BLaER1 (cell line): Measurements from ENCODE around the gene C1D.

Experiments
- H3K27ac ChIP-seq: shearing (Covaris generic); formaldehyde crosslinking; 2 replicates; pipeline ENCODE4 v1.8.1; 2022
- H3K27me3 ChIP-seq: shearing (Covaris generic); formaldehyde crosslinking; 2 replicates; pipeline ENCODE4 v1.8.1; 2022
- H3K36me3 ChIP-seq: shearing (Covaris generic); formaldehyde crosslinking; 2 replicates; pipeline ENCODE4 v1.8.1; 2022
- H3K4me1 ChIP-seq: shearing (Covaris generic); formaldehyde crosslinking; 2 replicates; pipeline ENCODE4 v1.8.1; 2022
- H3K4me2 ChIP-seq: shearing (Covaris generic); formaldehyde crosslinking; 2 replicates; pipeline ENCODE4 v1.8.1; 2022
- H3K4me3 ChIP-seq: shearing (Covaris generic); formaldehyde crosslinking; 2 replicates; pipeline ENCODE4 v1.8.1; 2022
- H3K9ac ChIP-seq: shearing (Covaris generic); formaldehyde crosslinking; 2 replicates; pipeline ENCODE4 v1.8.1; 2022
- H3K9me3 ChIP-seq: shearing (Covaris generic); formaldehyde crosslinking; 2 replicates; pipeline ENCODE4 v1.8.1; 2022
- H4K20me1 ChIP-seq: shearing (Covaris generic); formaldehyde crosslinking; 2 replicates; pipeline ENCODE4 v1.8.1; 2022
- Cebpa-rat ChIP-seq: shearing (Covaris generic); IDR thresholded peaks from 2 replicates; pipeline ENCODE4 v1.8.1; 2022

C1D gene

GRCh38 chr2:68043695-68044094 lies 19.1 kb downstream of the C1D start:
- H3K4me2 ChIP-seq: no peak overlapping the region

GRCh38 chr2:68043032-68043431 lies 19.8 kb downstream of the C1D start:
- Histone ChIP-seq H3K27ac (no peak overlapping the region), H3K4me1 (no peaks in the 10 kb centered on the region), H3K4me2 (no peak overlapping the region), H3K9ac (no peak overlapping the region), H3K27me3 (no peaks in the 10 kb centered on the region), H3K4me3 (no peak overlapping the region), H4K20me1 (peaks cover 10% of the 10 kb centered on the region), H3K36me3 (peaks cover 13% of the 10 kb centered on the region; the same call in 1 of the 2 replicates), H3K9me3 (no peaks in the 10 kb centered on the region)
- TF ChIP-seq Cebpa-rat: no peak

More at GRCh38 chr2:68043695-68044094, 19.1 kb downstream of the C1D start:
- H3K36me3 ChIP-seq: peaks cover 13% of the 10 kb centered on the region; the same call in 1 of the 2 replicates
- H3K9me3 ChIP-seq: no peaks in the 10 kb centered on the region
- no peak overlapping the region for H3K27ac ChIP-seq
- H3K4me3 ChIP-seq: no peak overlapping the region
- peaks cover 17% of the 10 kb centered on the region for H4K20me1 ChIP-seq
- no peak for TF ChIP-seq Cebpa-rat
- H3K27me3 ChIP-seq: no peaks in the 10 kb centered on the region
- H3K9ac ChIP-seq: no peak overlapping the region
- H3K4me1 ChIP-seq: no peaks in the 10 kb centered on the region

- Histone ChIP-seq H3K9ac (no peak overlapping the region), H3K36me3 (peaks cover 13% of the 10 kb centered on the region; the same call in 1 of the 2 replicates), H3K9me3 (no peaks in the 10 kb centered on the region), H4K20me1 (no peaks in the 10 kb centered on the region), H3K4me2 (no peak overlapping the region), H3K4me3 (no peak overlapping the region), H3K27me3 (no peaks in the 10 kb centered on the region), H3K4me1 (no peaks in the 10 kb centered on the region), H3K27ac (no peak overlapping the region)
- TF ChIP-seq Cebpa-rat: no peak
Observed at GRCh38 chr2:68041704-68042245, 21.0 kb downstream of the C1D start.

- H3K27me3 ChIP-seq: no peaks in the 10 kb centered on the region
- H3K4me3 ChIP-seq: no peak overlapping the region
- H3K4me1 ChIP-seq: no peaks in the 10 kb centered on the region
- peaks cover 13% of the 10 kb centered on the region; the same call in 1 of the 2 replicates for H3K36me3 ChIP-seq
- H3K4me2 ChIP-seq: no peak overlapping the region
- no peaks in the 10 kb centered on the region for H4K20me1 ChIP-seq
- H3K9ac ChIP-seq: no peak overlapping the region
- TF ChIP-seq Cebpa-rat: no peak
- no peaks in the 10 kb centered on the region for H3K9me3 ChIP-seq
- no peak overlapping the region for H3K27ac ChIP-seq
Observed at GRCh38 chr2:68040078-68040477, 22.7 kb downstream of the C1D start.

GRCh38 chr2:68039317-68039716 lies 23.5 kb downstream of the C1D start:
- H3K27me3 ChIP-seq: no peaks in the 10 kb centered on the region

GRCh38 chr2:68032702-68033101 lies 30.1 kb downstream of the C1D start:
- TF ChIP-seq Cebpa-rat: no peak
- H3K27ac ChIP-seq: no peak overlapping the region
- no peaks in the 10 kb centered on the region for H4K20me1 ChIP-seq
- H3K4me2 ChIP-seq: no peak overlapping the region
- H3K4me1 ChIP-seq: no peaks in the 10 kb centered on the region
- H3K9ac ChIP-seq: no peak overlapping the region
- H3K9me3 ChIP-seq: no peaks in the 10 kb centered on the region
- no peaks in the 10 kb centered on the region for H3K36me3 ChIP-seq
- H3K27me3 ChIP-seq: no peaks in the 10 kb centered on the region
- no peak overlapping the region for H3K4me3 ChIP-seq

More at GRCh38 chr2:68039317-68039716, 23.5 kb downstream of the C1D start:
- H3K9me3 ChIP-seq: no peaks in the 10 kb centered on the region
- H3K4me2 ChIP-seq: no peak overlapping the region
- H3K27ac ChIP-seq: no peak overlapping the region
- H3K9ac ChIP-seq: no peak overlapping the region
- peaks cover 9% of the 10 kb centered on the region; the same call in 1 of the 2 replicates for H3K36me3 ChIP-seq
- no peaks in the 10 kb centered on the region for H4K20me1 ChIP-seq
- no peak overlapping the region for H3K4me3 ChIP-seq
- H3K4me1 ChIP-seq: no peaks in the 10 kb centered on the region
- no peak for TF ChIP-seq Cebpa-rat

GRCh38 chr2:68031542-68032160 lies 31.2 kb downstream of the C1D start:
- H3K4me2 ChIP-seq: no peak overlapping the region
- no peaks in the 10 kb centered on the region for H4K20me1 ChIP-seq
- no peaks in the 10 kb centered on the region for H3K9me3 ChIP-seq
- H3K27ac ChIP-seq: no peak overlapping the region
- no peaks in the 10 kb centered on the region for H3K36me3 ChIP-seq
- TF ChIP-seq Cebpa-rat: no peak
- H3K4me3 ChIP-seq: no peak overlapping the region
- no peaks in the 10 kb centered on the region for H3K4me1 ChIP-seq
- no peaks in the 10 kb centered on the region for H3K27me3 ChIP-seq
- no peak overlapping the region for H3K9ac ChIP-seq

GRCh38 chr2:68031043-68031442 lies 31.8 kb downstream of the C1D start:
- H3K4me2 ChIP-seq: no peak overlapping the region

GRCh38 chr2:68030529-68030928 lies 32.3 kb downstream of the C1D start:
- no peak overlapping the region for H3K27ac ChIP-seq
- no peaks in the 10 kb centered on the region for H3K4me1 ChIP-seq

More at GRCh38 chr2:68031043-68031442, 31.8 kb downstream of the C1D start:
- Histone ChIP-seq H3K36me3 (no peaks in the 10 kb centered on the region), H3K4me3 (no peak overlapping the region), H3K9ac (no peak overlapping the region), H3K4me1 (no peaks in the 10 kb centered on the region), H3K9me3 (no peaks in the 10 kb centered on the region), H3K27ac (no peak overlapping the region), H3K27me3 (no peaks in the 10 kb centered on the region), H4K20me1 (no peaks in the 10 kb centered on the region)
- TF ChIP-seq Cebpa-rat: no peak

GRCh38 chr2:68027959-68028358 lies 34.8 kb downstream of the C1D start:
- Histone ChIP-seq H3K27ac (no peak overlapping the region), H3K4me3 (no peak overlapping the region), H4K20me1 (no peaks in the 10 kb centered on the region), H3K9ac (no peak overlapping the region), H3K36me3 (no peaks in the 10 kb centered on the region), H3K27me3 (no peaks in the 10 kb centered on the region), H3K4me1 (no peaks in the 10 kb centered on the region), H3K4me2 (no peak overlapping the region), H3K9me3 (no peaks in the 10 kb centered on the region)
- TF ChIP-seq Cebpa-rat: no peak

More at GRCh38 chr2:68030529-68030928, 32.3 kb downstream of the C1D start:
- TF ChIP-seq Cebpa-rat: no peak
- Histone ChIP-seq H3K27me3 (no peaks in the 10 kb centered on the region), H3K9ac (no peak overlapping the region), H3K36me3 (no peaks in the 10 kb centered on the region), H3K4me2 (no peak overlapping the region), H4K20me1 (no peaks in the 10 kb centered on the region), H3K4me3 (no peak overlapping the region), H3K9me3 (no peaks in the 10 kb centered on the region)
